RPMI7951 (cell line): ENCODE results near the gene SEMA4D. TPM values are rescaled to one million over a fixed set of nuclear protein-coding genes. Genes with fewer than 3 reads are reported as not detected.

Experiments
- DNase-seq: peaks from one replicate; pipeline ENCODE4 v3.0.0-alpha.2; 2012; ENCODE audit warnings: low read depth
- total RNA-seq: library from RNA; depleted of rRNA; stranded (reverse); fragments of >200 nt; shearing (Covaris generic); gene quantifications from 2 replicates; pipeline ENCODE4 v1.2.3, GENCODE V29; 2014

The SEMA4D gene
- total RNA-seq, 1 experiment from 2014 or later = 0.12 TPM

DNA sequence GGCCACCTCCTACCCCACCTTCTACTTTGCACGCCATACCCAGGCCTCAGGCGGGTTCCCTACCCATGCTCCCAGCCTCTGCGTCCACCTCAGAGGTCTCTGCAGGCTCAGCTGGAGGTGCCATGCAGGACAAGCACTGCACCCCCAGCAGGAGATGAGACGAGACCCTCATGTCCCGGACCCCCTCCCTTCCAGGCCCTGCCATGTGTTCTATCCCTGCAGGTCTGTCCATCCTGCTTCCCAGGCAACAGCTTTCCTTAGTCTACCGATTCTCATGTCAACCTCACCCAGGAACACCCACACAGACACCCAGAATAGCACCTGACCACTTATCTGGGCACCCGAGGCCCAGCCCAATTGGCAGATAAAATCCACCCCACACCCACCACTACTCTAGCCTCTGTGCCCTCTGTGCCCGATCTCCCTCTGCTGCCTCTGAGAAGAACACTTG is 52.1 kb downstream of the SEMA4D start:
- DNase-seq = no peak

DNA sequence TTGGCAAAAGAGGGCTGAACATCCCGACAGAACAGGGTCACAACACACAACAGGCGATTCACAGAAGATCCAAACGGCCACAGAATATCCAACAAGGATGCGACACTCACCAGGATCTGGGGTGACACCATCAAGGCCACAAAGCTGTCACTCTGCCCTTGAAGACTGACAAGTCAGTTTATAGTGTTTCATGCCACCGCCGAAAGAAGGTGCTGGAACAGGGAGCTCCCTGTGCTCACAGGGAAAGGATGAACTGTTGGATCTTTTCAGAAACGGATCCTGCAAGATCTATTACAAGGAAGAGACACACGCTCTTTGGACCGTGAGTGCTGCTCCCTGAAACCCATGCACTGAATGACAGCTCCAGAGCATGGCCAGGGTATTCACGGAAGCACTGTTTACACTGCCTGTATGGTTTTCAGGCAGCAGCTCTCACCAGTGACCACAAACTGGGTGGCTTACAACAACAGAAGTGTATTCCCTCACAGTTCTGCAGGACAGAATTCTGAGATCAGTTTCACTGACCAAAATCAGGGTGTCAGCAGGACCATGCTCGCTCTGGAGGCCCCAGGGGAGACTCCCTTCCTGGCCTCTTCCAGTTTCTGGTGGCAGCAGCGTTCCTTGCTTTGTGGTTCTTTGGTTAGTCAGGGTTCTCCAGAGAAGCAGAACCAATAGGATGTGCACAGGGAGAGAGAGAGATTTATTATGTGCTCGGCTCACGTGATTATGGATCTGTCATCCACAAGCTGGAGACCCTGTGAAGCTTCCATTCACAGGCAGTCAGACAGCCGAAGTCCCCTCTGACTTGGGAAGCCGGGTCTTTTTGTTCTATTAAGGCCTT is 52.8 kb downstream of the SEMA4D start:
- no peak for DNase-seq

- DNase-seq = no peak
Measured at GRCh38 chr9:89444274-89444673, 53.6 kb downstream of the SEMA4D start.

DNA sequence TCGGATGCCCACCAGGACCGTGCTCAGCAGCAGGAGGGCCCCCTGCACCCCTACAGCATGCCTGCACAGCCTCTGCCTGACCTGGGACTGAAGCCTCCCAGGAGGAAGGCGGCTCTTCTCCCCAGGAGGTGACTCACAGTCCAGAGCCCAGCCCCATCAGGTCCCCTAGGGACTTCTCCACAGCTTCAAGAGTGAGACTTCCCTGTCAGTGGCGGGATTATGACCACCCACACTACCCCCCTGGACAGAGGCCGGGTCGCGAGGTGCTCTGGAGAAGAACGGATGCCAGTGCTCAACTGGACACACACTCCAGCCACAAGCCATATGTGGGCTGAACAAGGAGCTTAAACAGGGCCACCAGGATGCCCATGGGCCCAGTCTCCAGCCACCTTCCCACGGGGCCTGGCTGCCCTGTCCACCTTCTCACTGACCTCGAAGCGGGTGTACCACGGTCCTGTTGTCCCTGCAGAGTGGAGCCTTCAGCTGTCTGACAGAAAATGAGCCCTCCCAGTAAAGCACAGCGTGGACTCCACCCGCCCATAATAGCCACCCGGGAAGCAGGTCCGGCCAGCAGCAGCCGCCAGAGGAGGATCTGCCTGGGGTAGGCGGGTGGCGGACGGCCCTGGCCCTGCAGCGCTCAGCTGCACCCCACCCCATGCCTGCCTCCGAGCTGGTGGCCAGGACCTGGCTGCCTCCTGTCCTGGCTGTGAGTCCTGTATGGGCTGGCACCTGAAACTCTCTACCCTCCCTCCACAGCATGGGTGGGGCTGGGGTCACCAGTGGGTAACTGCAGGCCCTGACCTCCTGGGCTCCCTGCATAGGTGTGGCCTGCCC is 54.7 kb downstream of the SEMA4D start:
- DNase-seq = no peak

DNA sequence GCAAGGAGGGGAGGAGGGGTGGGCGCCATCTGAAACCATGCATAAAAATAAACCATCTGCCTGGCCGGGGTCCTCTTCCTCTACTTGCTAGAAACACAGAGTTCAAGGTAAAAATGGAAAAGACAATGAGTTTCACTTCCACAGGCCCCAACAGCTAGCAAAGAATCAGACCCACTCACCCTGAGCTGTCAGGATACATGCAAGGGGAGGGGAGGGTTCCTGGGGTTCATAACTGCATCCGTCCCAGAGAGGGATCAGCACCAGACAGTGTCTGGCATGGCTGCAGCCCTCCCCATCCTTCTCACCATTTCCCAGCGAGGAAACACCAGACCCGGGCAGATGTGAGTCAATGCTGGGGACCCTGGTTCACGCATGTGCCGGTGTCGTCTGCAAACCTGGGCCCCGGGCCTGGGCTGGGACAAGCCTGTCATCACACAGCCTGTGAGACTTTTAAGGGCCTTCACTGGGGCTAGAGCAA is 55.4 kb downstream of the SEMA4D start:
- DNase-seq = no peak

- no peak for DNase-seq
Measured at GRCh38 chr9:89441986-89442385, 55.9 kb downstream of the SEMA4D start.

DNA sequence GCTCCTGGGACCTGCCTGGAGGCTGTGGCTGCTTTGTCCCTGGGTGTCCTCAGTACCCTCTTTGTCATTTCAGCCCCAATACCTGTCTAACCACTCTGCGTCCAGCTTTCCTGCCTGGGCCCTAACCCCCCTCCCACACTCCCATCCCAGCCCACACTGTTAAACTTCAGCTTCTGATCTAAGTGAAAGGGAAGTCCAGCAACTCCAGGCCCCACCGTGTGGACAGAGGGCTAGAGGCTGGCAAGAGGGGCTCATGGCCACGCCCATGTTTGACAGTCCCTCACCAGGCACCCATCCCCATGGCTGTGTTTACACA is 56.3 kb downstream of the SEMA4D start:
- no peak for DNase-seq

DNA sequence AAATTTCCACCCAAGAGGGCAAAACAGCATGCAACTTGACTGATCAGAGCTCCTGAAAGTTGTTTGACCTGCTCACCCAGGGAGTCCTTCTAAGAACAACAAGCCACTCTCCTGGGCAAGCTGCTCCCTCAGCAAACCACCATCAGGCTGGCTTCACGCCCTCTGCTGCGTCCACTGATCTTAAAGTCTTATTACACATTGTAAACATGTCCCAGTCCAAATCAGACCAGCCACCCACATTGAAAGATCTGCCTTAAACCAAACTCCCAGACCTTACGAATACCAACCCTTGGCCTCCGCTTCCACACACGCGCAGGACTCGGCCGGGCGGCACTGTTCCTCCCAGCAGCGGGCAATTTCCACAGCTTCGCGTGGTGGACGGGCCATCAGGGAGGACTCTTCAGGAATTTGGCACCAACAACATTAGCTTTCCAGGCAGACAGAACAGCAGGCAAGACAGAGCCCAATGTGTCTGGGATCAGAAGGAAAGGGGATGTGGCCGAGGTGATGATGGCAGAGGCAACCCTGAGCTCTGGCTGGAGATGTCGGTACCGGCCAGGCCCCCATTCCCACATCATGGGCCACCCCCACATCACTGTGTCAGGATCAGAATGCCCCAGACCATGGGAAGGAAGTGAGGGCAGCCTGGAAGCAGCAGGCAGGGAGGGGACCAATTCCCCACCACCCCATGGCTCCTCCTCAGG is 56.8 kb downstream of the SEMA4D start:
- no peak for DNase-seq

GRCh38 chr9:89440548-89440947 is 57.4 kb downstream of the SEMA4D start:
- DNase-seq = no peak

DNA sequence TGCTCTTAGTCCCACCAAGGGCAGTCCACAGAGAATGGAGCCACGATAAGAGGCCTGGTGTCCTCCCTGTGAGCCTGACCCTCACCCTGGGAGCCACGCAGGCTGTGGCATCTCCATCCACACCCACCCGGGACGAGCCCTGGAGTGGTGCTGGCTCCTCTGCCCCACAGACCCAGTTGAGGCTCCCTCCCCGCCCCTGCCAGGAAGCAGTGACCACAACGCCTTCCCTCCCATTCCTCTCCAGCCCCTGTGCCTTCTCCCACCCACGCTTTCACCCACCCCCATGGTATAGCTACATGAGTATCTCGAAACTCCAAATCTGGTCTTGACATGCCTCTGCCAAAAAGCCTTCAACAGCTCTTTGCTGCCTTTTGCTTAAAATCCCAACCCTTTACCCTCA is 57.9 kb downstream of the SEMA4D start:
- DNase-seq = no peak

DNA sequence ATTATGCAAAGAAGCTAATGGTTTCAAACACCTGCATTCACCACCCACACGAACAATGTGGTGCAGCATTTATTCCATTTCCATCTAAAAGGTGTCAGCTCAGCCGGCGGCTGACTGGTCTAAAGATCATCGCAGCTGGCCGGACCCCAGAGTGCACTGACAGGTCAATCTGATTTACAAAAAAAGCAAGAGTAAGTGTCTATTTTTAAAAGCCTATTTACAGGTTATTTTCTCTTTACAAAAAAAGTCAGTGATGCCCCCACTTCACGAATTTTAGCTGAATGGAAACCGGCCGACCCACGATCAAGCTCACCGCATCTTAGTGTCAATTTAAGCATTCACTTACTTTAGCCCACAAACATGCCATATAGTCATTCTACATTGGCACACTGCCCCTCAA is 58.3 kb downstream of the SEMA4D start:
- no peak for DNase-seq

DNA sequence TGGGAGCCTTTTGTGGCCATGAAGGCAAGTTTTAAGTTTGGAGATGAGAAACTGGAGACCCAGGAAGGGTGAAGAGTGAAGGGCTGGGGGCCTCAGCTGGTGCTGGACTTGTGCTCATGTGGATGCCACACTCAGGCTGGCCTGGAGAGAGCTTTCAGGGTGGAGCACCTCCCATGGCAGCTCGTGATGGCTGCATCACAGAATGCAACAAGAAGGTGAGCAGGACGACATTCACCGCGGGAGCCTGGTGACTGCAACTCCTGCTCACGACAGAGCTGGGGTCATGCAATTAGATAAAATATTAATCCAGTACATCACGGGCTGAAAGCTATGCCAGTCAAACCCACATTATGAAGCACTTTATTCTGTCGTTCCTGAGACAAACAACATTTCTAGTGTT is 59.7 kb downstream of the SEMA4D start:
- no peak for DNase-seq

GRCh38 chr9:89437772-89438171 is 60.1 kb downstream of the SEMA4D start:
- DNase-seq = no peak

- DNase-seq = no peak
Measured at GRCh38 chr9:89436963-89437625, 60.8 kb downstream of the SEMA4D start.

- no peak for DNase-seq
Measured at GRCh38 chr9:89436326-89436725, 61.6 kb downstream of the SEMA4D start.

GRCh38 chr9:89435071-89435823 is 62.7 kb downstream of the SEMA4D start:
- no peak for DNase-seq

- DNase-seq = no peak
Measured at GRCh38 chr9:89434636-89435035, 63.3 kb downstream of the SEMA4D start.

- no peak for DNase-seq
Measured at GRCh38 chr9:89433826-89434225, 64.1 kb downstream of the SEMA4D start.

DNA sequence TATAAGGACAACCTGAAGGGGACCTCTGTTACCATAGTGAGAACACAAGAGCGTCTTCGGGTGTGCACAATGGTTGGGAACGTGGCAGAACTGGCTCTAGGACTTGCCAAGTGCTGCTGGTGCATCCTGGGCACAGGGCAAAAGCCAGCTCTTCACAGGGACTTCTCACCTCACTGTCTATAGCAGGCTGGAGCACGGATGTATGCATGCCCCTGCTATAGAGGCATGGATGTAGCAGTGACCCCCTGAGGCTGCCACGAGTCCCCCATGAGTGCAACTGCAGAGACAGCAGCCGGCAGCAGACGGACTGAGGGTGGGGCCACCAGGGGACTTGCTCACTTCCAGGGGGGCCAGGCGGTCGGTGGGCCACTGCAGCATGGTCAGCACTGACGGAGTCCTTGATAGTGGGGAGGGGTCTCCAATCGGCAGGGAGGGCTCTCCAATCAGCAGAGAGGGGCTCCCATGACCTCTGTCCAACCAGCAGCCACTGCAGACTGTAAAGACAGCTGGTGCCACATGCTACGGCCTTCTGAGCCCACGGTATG is 64.9 kb downstream of the SEMA4D start:
- DNase-seq = no peak

DNA sequence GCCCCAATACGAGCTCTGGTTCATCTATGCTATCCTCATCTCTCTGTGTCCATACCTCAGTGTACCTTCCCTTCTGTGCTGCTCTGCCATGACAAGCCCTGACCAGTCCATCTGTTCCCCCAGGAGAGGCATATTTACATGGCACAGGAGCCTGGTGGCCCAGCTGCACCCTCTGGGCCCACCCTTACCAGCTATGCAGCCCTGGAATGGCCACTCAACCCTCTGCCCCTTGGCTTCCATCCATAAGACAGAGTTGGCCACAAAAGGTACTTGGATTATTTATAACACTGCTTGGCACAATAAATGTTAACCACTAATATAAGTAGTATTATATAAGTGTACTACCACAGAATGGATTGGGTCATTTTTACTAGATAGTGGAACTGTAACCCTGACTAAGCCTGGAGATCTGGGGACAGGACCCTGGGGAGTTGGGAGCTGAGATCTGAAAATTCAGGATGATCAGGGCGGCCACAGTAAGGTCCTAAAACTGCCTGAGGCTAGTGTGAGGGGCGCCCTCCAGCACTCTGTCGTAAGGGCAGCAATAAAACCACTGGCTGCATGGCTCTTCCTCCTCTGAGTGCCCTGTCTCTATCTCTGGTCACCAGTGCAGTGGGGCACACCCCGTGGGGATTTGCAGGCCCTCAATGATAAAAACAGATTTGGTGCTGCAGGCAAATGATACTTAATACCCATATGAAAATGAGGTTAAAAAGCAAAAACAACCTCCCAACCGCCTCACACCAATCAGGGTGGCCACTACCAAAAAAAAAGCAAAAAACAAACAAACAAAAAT is 65.8 kb downstream of the SEMA4D start:
- no peak for DNase-seq
